K562 (cell line): ENCODE measurements around the gene FKBP9. TPM values are rescaled to one million over a fixed set of nuclear protein-coding genes. Genes with fewer than 3 reads are reported as not detected.

Source experiments
- ATF1 ChIP-seq, 2 experiments: fragments of 450-650 bp in 1 of 2; IDR thresholded peaks; 2 replicates each; pipeline ENCODE4 v1.6.1; 2016; ENCODE audit warnings: missing compliant biosample characterization in 1 of 2, missing genetic modification characterization in 1 of 2
- ATF3 ChIP-seq, 2 experiments: fragments of 450-650 bp in 1 of 2; sonication (generic) in 1 of 2; formaldehyde crosslinking in 1 of 2; IDR thresholded peaks in 1 of 2; conservative IDR thresholded peaks in 1 of 2; 2 replicates each; pipeline versions ENCODE4 v1.6.1 to v1.8.1; 2016 to 2023; ENCODE audit warnings: mild to moderate bottlenecking in 2 of 2, moderate library complexity in 2 of 2, inconsistent platforms in 1 of 2, missing genetic modification reagents in 1 of 2
- C11orf30 ChIP-seq: fragments of 450-650 bp; IDR thresholded peaks from 2 replicates; pipeline ENCODE4 v1.6.1; 2016; ENCODE audit warnings: low read depth, mild to moderate bottlenecking
- ELF1 ChIP-seq: fragments of 200-800 bp; sonication (Bioruptor generic); IDR thresholded peaks from 2 replicates; pipeline ENCODE4 v1.6.1; 2016; ENCODE audit warnings: missing genetic modification characterization, missing compliant biosample characterization
- ELF2 ChIP-seq: fragments of 250-450 bp; sonication (Bioruptor Pico); IDR thresholded peaks from 2 replicates; pipeline ENCODE4 v1.5.0; 2021; ENCODE audit warnings: mild to moderate bottlenecking
- EP400 ChIP-seq: fragments of 450-650 bp; IDR thresholded peaks from 2 replicates; pipeline ENCODE4 v1.6.1; 2017; ENCODE audit warnings: antibody characterized with exemption, mild to moderate bottlenecking, moderate library complexity
- FIP1L1 ChIP-seq: fragments of 200-400 bp; formaldehyde crosslinking; IDR thresholded peaks from 2 replicates; pipeline ENCODE4 v1.6.1; 2018; ENCODE audit warnings: mild to moderate bottlenecking, low read depth, low read length; ENCODE audit not compliant: poor library complexity, severe bottlenecking
- LEF1 ChIP-seq: fragments of 450-650 bp; IDR thresholded peaks from 2 replicates; pipeline ENCODE4 v1.6.1; 2016; ENCODE audit warnings: mild to moderate bottlenecking
- MTF1 ChIP-seq: fragments of 250-450 bp; sonication (Bioruptor Pico); IDR thresholded peaks from 2 replicates; pipeline ENCODE4 v1.9.0; 2021; ENCODE audit warnings: moderate library complexity, mild to moderate bottlenecking, inconsistent platforms, borderline replicate concordance
- NR4A1 ChIP-seq, 2 experiments: fragments of 250-450 bp in 1 of 2; fragments of 450-650 bp in 1 of 2; sonication (Bioruptor Pico) in 1 of 2; IDR thresholded peaks; 2 replicates each; pipeline versions ENCODE4 v1.4.0 to v1.6.1; 2016 to 2020; ENCODE audit warnings: mild to moderate bottlenecking in 2 of 2, missing compliant biosample characterization in 1 of 2, missing genetic modification characterization in 1 of 2, moderate library complexity in 1 of 2
- PBX2 ChIP-seq, 2 experiments: IDR thresholded peaks in 1 of 2; conservative IDR thresholded peaks in 1 of 2; 2 replicates each; pipeline ENCODE4 v1.6.1; 2016; ENCODE audit warnings: low read depth in 2 of 2, mild to moderate bottlenecking in 1 of 2, missing compliant biosample characterization in 1 of 2, missing genetic modification characterization in 1 of 2, moderate library complexity in 1 of 2
- POU5F1 ChIP-seq: fragments of 150-350 bp; IDR thresholded peaks from 2 replicates; pipeline ENCODE4 v1.6.1; 2014; ENCODE audit warnings: borderline replicate concordance, low read length, low read depth, mild to moderate bottlenecking; ENCODE audit not compliant: partially characterized antibody
- TCF3 ChIP-seq: sonication (generic); formaldehyde crosslinking; IDR thresholded peaks from 2 replicates; pipeline ENCODE4 v1.4.0; 2020; ENCODE audit warnings: mild to moderate bottlenecking, missing genetic modification reagents
- THRAP3 ChIP-seq: fragments of 450-650 bp; IDR thresholded peaks from 2 replicates; pipeline ENCODE4 v1.6.1; 2016; ENCODE audit warnings: mild to moderate bottlenecking, inconsistent platforms, borderline replicate concordance
- ZNF280A ChIP-seq: fragments of 450-650 bp; IDR thresholded peaks from 2 replicates; pipeline ENCODE4 v1.6.1; 2018; ENCODE audit warnings: mild to moderate bottlenecking, low read depth; ENCODE audit not compliant: partially characterized antibody
- ZNF696 ChIP-seq: fragments of 250-450 bp; sonication (Bioruptor Pico); conservative IDR thresholded peaks from 2 replicates; pipeline ENCODE4 v1.4.0; 2020; ENCODE audit warnings: mild to moderate bottlenecking, moderate library complexity
- polyA plus RNA-seq, 8 experiments: library from polyadenylated mRNA; depleted of rRNA in 4 of 8; stranded (reverse) in 5 of 8; unstranded in 3 of 8; fragments of >200 nt; fragmentation: Nextera tagmentation in 2 of 8; fragmentation: Illumina TruSeq in 1 of 8; extraction: Ambion mirVana in 2 of 8; extraction: Trizol in 1 of 8; gene quantifications; 2 replicates each; pipeline versions ENCODE4 v1.2.1 to v1.2.3, GENCODE V29; 2011 to 2014; ENCODE audit warnings: inconsistent platforms in 1 of 8, missing spikeins in 1 of 8
- total RNA-seq, 7 experiments: library from RNA; depleted of rRNA in 6 of 7; stranded (reverse); fragments of >200 nt in 6 of 7; fragmentation: Illumina TruSeq in 2 of 7; extraction: Trizol in 2 of 7; gene quantifications; 2 replicates each; pipeline versions ENCODE4 v1.2.1 to v1.2.3, GENCODE V29; 2011 to 2021; ENCODE audit warnings: low replicate concordance in 1 of 7

The FKBP9 gene
- total and polyA plus RNA-seq, 9 of the 15 experiments (the other 6 are each of a cell fraction or from before 2014, with no cell fraction given), result 5.9 to 23.7 (median 15.8) TPM

- TF ChIP-seq PBX2 (CRISPR knock-in tag; IDR thresholded peaks at IDR 0.05; ENCODE audit: low read depth) (no peak), PBX2 (tag; conservative IDR thresholded peaks at IDR 0.05; ENCODE audit: low read depth) (no peak), EP400 (no peak; the same call in 1 of the 2 replicates), POU5F1 (no peak), ATF1 (CRISPR knock-in tag; IDR thresholded peaks at IDR 0.05) (no peak), ATF1 (tag; IDR thresholded peaks at IDR 0.05) (no peak), ATF3 (IDR thresholded peaks at IDR 0.05) (no peak), ATF3 (CRISPR knock-in tag; conservative IDR thresholded peaks at IDR 0.05) (no peak), LEF1 (no peak), ELF2 (CRISPR knock-in tag) (no peak), THRAP3 (no peak), FIP1L1 (peak; percentile 50), ZNF280A (no peak), ELF1 (tag) (peak; percentile 2; the same call in 1 of the 2 replicates), TCF3 (no peak), NR4A1 (CRISPR knock-in tag; IDR thresholded peaks at IDR 0.05) (no peak), NR4A1 (tag; IDR thresholded peaks at IDR 0.05) (peak; percentile 65; the same call in 1 of the 2 replicates), C11orf30 (no peak), ZNF696 (CRISPR knock-in tag) (no peak), MTF1 (CRISPR knock-in tag) (no peak)
Measured at GRCh38 chr7:32942415-32943251, 14.6 kb upstream of the FKBP9 start (continued).
